T-helper 2 cell (primary cell): ENCODE data around the gene ABCA3.
A peak's percentile ranks its signal among the peaks of the same experiment; 100 is the strongest.

ENCODE experiments used
- DNase-seq, 5 experiments: peaks; one replicate each; pipeline versions ENCODE4 v3.0.0 to v3.0.0-alpha.2; 2012 to 2022

ABCA3 gene

DNA sequence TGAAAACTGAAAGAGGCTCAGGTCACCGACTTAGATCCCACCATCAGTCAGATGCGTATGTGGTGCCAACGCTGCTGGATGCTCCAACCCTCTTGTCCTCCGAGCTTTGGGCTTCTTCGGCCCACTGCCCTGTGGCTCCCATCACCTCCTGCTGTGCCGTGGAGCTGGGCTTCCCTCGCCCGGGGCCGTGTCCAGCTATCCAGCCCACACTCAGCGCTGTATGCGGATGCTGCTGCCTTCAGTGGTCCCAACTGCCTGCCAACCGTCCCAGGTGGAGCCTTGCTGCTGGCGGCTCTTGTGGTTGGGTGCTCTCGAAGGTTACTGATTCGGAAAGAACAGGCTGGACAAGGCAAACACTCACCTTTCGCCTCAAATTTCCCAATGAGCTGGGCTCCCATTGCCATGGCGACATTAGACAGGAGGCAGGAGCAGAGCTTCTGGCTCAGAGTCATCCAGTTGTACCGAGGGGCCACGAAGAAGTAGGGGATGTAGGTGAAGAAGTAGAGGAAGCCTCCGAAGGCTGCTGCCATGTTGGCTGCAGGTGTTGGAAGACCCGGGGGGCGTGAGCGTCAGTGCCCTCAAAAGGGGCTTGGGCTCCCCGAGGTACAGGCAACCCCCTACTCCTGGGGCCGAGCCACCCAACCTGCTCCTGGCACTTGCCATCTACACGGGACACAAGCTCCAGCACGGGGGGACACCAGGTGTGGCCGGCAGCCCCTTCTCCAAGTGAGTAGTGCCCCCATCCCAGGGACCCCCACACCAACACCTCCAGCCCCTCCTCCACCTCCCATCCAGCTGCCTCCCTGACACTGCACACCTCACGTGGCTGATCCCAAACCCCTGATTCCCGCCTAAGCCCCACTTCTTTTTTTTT lies 32.2 kb downstream of the ABCA3 start:
- no peak for DNase-seq

DNA sequence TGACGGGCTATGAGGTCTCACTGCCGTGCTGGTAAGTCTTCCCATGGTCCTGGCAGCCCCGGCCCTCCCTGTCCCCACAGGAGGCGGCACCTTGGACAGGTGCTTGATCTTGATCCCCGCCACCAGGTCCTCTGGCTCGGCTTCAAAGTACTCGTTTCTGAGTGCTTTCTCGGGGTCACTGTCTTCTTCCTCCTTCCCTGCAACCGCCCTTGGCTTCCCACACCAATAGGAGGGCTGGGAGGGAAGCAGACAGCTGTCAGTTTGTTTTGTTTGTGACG lies 40.7 kb downstream of the ABCA3 start:
- no peak for DNase-seq

GRCh38 chr16:2299121-2299914 lies 41.2 kb downstream of the ABCA3 start:
- no peak for DNase-seq

GRCh38 chr16:2298621-2299020 lies 41.9 kb downstream of the ABCA3 start:
- DNase-seq: no peak

GRCh38 chr16:2297506-2297860 lies 43.0 kb downstream of the ABCA3 start:
- DNase-seq: no peak

DNA sequence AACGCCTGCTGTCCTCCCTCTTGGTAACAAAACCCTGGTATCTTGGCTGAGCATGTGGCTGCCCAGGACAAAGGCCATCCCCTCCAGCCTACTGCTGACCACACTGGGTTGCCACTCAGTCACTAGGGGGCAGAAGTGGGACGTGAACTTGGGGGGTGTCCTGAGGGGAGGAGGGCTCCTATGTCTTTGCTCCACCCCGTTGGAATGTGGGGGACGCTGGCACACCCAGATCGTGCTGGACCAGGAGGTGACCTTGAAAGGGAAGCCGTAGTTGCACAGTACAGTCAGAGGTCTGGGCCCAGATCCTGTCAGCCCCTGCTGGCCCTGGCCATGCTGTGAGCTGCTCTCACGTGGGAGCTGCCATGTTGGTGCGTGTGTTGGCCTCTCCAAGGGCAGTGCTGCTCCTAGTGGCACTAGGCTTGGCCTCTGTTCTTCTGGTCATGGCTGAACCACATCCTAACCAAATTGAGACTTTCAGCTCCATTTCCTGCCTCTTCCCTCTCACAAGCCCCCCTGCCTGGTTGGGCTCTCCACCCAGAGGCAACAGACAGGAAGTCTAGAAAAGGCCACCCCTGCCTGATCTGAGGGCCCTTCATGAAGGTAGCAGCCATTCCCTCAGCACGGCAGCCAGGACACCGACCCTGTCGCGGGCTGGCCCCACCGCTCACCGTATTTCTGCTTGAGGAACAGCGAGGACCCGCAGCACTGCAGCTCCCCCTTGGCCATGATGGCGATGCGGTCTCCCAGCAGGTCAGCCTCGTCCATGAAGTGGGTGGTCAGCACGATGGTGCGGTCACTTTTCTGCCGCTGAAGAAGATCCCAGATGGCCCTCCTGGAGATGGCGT lies 43.6 kb downstream of the ABCA3 start:
- DNase-seq: peak in 1 of 5 experiments; percentile 18

DNA sequence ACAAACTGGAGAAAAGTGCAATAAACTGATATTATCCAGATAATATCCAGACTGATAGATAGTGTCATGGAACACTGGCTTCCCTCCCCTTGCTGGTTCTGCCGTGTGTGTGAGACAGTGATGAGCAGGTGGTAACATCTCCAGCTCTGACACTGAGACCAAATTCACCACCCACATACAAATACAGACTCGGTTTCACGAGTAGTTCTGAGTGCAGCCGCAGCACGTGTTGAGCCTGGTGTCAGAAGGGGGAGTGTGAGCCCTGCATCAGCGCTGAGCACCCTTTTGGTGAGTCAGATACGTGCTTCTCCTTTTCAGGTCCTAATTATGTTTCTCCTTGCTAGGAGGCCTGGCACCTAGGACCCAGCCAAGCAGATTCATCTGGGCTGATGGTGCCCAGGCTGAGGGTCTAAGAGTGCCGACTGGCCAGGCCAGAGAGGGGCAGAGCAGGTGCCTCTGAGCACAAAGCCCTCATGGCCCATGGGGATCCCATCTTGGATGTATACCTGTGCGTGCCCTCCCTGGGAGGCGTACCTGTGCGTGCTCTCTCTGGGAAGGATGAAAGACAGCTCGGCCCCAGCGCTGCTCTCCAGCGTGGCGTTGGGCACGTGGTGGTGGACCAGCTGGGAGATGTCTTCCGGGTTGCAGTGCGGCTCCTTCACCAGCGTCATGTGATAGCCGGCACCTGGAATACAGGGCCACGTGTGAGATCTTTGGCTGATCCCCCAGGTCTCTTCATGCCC lies 45.3 kb downstream of the ABCA3 start:
- DNase-seq: no peak

- no peak for DNase-seq
Observed at GRCh38 chr16:2292221-2292620, 48.3 kb downstream of the ABCA3 start.

- no peak for DNase-seq
Observed at GRCh38 chr16:2289282-2289681, 51.2 kb downstream of the ABCA3 start.

- no peak for DNase-seq
Observed at GRCh38 chr16:2288726-2289125, 51.8 kb downstream of the ABCA3 start.

GRCh38 chr16:2287916-2288547 lies 52.5 kb downstream of the ABCA3 start:
- no peak for DNase-seq

- no peak for DNase-seq
Observed at GRCh38 chr16:2286550-2286949, 54.0 kb downstream of the ABCA3 start.

- DNase-seq: no peak
Observed at GRCh38 chr16:2285731-2286191, 54.8 kb downstream of the ABCA3 start.

GRCh38 chr16:2284797-2285576 lies 55.5 kb downstream of the ABCA3 start:
- no peak for DNase-seq

DNA sequence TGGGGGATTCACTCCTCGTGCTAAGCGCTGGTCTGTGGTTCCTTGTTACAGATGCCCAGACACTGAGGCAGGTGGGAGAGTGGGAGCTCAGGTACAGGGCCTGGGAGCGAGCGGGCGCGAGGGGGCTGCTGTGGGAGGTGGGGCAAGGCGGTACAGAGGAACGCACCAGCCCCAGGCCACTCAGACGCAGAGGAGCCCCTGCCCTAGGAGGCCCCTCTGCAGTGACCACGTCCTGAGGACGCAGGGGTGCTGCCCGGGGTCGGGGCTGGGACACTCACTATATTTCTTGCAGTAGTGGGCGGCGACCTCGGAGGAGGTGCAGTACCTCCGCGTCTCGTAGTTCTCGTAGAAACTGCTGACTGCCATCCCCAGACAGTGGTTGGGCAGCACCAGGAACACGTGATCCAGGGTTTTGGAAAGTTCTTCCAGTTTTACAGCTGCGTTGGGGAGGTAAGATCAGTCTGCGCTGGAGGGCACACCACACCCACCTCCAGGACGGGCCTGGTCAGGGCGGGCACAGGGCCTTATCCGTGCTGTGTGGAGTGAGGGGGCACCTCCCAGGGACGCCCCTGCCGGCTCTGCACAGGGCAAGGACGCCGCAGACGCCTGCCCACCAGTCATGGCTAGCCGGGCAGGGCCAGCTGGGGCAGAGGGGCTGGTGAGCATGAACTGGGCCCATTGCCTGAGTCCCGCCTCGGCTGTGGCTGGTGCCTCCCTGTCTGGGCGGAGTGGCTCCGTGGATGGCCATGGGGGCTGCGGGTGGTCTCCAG lies 56.3 kb downstream of the ABCA3 start:
- no peak for DNase-seq

GRCh38 chr16:2282866-2283555 lies 57.5 kb downstream of the ABCA3 start:
- DNase-seq: no peak

DNA sequence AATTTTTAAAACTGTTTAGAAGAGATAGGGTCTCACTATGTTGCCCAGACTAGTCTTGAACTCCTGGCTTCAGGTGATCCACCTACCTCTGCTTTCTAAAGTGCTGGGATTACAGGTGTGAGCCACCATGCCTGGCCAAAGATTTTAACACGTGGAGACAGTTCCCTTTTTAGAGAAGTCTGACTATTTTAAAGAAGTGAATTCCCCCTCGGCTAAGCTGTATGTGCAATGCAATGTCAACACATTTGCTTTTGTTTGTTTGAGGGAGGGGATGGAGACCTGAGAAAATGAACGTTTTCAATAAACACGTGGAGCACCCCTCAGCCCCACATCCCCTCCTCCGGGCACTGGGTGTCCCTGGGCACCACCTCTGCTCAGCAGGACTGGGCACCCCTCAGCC lies 58.3 kb downstream of the ABCA3 start:
- no peak for DNase-seq

DNA sequence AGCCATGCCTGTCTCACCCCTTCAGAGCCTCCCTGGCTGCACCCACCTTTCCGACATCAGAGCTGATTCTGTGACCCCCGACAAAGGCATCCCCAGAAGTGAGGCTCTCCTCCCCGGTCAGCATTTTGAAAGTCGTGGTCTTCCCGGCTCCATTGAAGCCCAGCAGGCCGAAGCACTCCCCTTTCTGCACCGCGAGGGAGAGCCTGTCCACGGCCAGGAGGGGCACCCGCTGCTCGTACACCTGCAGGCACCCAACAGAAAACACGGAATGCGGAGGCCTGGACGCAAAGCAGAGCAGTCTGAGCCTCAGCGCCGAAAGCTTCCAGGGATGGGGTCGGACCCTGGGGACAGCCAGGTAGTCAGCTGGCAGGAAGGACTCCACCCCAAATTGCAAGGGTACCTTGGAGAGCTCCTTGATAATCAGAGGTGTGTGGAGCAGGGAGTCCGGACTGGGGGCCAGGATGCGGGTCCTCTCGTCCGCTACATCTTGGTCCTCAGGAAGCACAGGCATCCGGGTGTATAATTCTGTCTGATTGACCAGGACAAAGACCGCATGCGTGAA lies 59.5 kb downstream of the ABCA3 start:
- no peak for DNase-seq

GRCh38 chr16:2280461-2280860 lies 60.1 kb downstream of the ABCA3 start:
- DNase-seq: no peak
